ENCODE results near the gene TM4SF20.

The TM4SF20 gene, protein sequence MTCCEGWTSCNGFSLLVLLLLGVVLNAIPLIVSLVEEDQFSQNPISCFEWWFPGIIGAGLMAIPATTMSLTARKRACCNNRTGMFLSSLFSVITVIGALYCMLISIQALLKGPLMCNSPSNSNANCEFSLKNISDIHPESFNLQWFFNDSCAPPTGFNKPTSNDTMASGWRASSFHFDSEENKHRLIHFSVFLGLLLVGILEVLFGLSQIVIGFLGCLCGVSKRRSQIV

DNA sequence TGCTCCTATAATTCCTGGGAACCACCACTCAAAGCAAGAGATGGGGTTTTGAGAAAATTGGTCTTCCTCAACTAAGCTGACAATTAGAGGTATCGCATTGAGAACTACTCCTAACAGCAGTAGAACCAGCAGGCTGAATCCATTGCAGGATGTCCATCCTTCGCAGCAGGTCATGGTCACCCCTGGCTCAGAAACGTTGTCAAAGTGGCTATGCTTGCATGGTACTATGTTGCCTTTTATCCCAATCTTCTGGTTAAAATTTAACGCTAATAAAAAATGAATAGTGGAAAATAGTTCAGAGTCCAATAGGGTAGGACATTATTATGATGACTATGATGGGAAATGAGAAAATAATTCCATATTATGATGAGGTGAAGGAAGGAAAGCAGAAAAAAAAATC is at the start of gene TM4SF20:
TM4SF20 (minus strand) TSS at position 212 of the 400 bp plus-strand sequence; CDS start at position 174, 38 bp downstream.
- no peak for DNase-seq (ENCODE audit: low spot score)

DNA sequence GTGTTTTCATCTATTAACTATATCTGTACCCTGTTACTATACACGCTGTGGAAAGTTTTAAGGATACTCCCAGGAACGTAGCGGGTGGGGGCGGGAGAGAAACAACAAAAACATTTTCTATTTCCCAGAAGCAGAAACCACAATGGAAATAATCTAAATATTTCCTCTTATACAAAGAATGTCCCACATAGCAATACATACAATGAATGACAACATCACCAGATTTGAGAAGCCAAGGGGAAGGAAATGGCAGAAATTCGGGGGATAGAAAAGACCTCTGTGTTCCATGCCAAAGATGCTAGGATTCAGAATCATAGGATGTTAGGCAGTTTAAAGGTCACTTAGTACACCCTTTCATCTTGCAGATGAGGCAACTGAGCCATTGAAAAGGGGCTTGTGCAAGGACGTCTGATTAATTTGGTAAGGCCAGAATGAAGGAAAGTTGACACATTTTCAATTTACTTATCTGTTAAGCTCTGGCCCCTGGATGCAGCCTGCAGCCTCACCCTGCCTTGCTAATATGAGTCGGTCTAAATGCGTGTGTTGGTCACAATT is 49.7 kb upstream of the TM4SF20 start:
- DNase-seq (ENCODE audit: low spot score): no peak

DNA sequence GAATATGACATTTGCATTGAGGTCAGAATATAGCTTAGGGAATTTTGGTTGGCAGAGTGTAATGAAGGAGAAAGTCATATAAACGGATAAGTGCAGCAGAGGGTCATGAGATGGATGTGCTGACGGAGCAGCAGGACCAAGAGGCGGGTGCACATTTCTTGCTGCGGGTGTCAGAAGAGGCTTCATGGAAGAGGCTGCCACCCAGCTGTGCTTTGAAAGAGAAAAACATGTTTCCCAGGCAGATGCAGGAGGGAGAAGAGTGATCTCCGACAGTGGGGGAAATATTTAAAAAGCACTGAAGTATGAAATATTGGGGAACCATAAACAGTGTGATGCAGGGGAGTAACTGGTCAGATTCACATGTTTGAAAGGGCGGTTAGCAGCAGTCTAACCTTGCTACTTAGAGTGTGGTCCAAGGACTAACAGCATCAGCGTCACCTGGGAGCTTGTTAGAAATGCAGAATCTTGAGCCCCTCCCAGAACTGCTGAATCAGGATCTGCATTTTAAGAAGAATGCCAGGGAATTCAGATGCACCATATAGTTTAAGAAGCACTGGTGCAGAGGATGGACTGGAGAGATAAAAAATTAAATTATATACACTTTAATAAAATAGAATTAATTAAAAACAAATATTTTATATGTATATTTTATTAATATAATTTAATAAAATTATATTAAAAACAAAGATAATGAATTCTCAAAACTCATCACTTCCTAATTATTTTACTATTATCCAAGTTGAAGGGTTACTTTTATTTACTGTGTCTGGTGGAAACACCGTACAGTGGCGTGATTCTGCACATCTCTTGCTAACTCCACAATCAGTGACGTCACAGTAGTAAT is 44.8 kb upstream of the TM4SF20 start:
- no peak for DNase-seq (ENCODE audit: low spot score)

DNA sequence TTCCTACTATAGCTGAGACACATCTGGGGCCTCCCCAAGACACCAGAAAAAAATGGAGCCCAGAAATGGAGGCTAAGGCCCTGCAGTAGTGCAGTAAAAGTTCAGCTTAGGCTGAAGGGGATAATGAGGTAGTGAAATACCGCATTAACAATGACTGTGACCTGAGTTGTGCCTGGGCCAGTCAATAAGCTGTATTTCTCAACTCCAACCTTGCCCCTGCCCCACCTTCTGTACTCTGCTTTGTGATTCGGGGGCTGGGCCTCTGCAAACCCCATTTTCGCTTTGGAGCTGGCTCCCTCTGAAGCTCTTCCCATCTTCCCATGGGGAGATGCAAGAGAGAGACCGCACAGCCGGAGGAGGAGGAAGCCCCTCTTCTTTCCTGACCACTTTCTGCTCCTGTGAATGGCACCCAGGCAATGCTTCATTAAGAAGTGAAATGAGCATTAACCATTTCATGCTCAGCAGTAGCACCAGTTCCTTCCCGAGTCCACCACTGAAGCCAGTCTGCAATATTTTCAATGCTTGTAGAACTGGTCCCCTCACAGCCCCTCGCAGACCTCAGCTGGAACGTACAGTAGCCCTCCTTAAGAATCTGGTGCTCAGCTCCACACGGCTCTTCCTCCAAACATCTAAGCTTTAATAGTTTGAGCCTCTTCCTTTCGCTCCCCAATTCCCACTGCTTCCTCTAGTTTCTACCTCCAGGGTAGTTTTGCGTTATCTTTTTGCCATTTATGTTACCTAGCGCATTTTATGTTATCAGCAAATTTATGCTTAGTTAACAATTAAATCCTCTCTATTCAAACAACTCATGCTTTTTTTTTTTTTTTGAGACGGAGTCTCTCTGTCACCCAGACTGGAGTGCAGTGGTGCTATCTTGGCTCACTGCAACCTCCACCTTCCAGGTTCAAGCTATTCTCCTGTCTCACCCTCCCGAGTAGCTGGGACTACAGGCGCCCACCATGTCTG is 41.3 kb upstream of the TM4SF20 start:
- no peak for DNase-seq (ENCODE audit: low spot score)

DNA sequence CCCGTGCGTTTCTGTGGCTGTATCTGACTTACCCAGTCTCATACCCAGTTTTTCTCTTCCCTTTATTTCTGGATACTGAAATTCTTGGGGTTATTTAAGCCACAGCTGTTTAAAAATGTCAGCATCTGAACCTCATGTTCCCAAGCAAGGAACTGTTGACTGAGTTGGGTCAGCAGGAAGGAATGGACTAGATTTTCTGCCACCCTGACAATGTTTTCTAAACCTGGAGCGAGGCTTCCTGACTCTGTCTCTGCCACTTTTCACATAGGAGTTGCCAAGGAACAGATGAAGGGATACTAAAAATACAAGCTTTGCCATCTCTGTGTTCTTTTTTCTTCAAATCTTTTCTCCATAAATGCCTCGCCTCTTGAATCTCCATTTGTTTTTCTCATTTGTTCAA is 37.6 kb upstream of the TM4SF20 start:
- DNase-seq (ENCODE audit: low spot score): no peak

DNA sequence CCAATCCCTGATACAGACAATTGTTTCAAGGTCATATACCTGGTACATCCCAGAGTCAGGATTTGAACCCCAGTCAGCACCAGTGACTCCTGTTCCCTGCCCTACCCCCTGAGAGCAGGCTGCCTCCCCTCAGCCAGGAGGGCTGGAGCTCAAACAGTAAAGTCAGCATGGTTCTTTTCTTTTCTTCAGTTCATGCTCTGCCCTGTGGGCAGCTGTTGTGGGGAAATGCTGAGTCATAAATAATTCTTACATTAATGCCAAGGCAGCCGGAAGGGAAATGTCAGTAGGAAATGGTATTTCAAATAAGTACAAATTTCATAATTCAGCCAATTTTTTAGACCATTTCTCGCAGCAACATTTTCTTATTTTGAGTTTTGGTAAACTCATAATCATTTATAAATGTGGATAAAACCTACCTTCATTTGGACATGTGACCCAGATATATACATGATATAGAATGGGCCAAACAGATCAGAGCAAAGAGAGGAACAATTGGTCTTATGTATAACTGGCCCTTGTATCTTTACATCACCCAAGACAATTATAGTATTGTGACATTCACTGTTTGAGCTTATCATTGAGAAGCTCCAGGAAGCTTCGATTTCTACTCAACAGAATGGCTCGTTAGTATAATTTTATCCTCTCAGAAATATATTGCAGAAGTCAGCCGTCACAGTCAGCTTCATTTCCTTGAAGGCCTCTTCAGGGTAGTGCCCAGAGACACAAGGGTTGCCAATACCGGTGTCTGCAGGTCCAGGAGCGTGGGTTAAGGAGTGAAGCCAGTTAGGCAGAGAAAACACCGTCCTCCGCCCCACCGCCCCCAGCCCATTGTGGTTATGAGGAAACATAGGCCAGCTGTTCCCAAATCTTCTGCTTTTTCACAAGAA is 36.7 kb upstream of the TM4SF20 start:
- DNase-seq (ENCODE audit: low spot score): no peak

DNA sequence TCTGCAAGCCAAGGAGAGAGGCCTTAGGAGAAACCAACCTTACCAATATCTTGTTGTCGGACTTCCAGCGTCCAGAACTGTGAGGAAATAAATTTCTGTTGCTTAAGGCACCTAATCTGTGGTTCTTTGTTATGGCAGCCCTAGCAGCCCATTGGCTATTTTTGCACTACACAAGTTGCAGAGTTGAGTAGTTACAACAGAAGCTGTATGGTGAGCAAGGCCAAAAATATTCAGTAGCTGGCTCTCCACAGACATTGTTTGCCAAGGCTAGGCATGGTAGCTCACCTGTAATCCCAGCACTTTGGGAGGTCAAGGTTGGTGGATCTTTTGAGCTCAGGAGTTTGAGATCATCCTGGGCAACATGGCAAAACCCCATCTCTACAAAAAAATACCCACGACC is 35.7 kb upstream of the TM4SF20 start:
- DNase-seq (ENCODE audit: low spot score): no peak

DNA sequence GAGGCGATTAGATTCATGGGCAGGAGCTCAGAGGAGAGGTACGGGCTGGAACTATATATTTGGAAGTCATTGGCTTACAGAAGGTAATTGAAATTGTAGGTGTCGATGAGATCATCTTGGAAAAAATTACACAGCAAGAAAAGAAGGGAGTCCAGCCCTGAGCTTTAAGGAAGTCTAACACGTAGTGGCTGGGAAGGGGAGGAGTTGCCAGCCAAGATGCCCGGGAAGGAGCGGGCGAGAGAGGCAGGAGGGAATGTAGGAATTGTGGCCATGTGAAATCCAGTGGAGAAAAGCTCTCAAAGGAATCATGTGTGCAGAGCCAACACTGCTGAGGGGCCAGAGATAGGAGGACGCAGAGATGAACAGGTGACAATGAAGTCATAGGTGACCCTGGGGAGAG is 34.3 kb upstream of the TM4SF20 start:
- no peak for DNase-seq (ENCODE audit: low spot score)

DNA sequence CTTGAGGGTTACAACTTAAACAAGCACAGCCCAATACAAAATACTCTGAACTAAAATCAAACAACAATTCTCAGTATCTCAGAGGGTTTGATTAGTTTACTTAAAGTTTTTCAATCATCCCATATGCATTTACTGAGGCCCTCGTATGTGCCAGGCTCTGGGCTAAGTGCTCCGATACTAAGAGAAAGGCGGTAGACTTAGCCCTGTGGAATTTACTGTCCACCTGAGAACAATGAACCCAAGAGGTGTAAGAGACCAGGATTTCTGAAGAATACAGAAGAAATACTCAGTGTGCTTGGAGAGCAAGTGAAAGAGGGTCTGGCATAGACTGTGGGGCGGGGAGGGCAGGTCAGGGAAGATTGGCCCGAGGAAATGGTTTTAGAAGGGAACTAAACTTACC is 33.8 kb upstream of the TM4SF20 start:
- no peak for DNase-seq (ENCODE audit: low spot score)

DNA sequence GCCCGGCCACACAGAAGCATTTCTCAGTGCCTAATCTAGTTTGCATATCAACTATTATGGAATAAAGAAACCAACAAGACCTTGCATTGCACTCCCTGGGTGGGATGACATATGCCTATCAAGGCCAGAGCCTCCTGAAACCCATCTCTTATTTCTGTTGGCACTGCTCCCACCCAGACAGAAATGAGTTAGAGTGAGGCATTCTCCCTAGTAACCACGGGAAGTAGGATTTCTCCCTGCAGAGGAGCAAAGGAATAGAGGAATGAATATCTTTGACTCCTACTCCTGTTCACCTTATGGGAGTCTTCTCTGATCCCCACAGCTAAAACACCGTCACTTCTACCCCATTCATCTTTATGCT is 32.9 kb upstream of the TM4SF20 start:
- no peak for DNase-seq (ENCODE audit: low spot score)

DNA sequence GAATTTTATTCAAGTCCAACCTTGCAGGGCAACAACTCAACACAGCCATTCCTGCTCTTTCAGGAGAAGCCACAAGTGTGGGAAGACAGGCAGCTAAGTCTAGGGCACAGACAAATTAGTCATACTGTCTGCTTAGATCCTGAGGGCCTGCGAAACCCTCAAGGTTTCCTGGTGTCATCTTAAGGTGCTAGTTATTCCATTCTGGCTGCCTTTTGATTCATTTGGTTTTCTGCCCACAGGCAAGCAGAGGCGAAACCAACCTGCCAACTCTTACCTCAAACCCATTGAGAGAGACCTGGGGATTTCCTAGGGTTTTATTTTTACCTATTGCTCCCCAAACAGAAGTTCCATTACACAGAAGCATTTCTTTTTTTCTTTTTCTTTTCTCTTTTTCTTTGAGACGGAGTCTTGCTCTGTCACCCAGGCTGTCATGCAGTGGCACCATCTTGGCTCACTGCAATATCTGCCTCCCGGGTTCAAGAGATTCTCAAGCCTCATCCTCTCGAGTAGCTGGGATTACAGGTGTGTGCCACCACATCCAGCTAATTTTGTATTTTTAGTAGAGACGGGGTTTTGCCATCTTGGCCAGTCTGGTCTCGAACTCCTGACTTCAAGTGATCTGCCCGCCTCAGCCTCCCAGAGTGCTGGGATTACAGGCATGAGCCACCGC is 32.3 kb upstream of the TM4SF20 start:
- no peak for DNase-seq (ENCODE audit: low spot score)

DNA sequence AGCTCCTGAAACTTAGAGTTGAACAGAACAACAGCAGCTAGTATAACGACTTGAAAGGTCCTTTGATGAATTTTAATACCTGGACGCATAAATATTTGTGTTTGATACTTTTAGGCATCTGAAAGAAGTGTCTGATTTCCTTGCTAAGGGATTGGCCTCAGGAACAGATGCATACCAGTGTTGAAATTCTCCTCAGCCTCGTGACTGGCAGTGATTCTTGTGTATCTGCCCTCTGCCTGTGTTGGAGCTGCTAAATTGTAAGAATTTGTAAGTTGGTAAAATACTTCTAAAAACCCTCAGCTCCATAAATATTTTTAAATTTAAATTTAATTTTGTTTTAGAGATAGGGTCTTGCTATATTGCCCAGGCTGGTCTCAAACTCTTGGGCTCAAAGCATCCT is 31.1 kb upstream of the TM4SF20 start:
- no peak for DNase-seq (ENCODE audit: low spot score)

DNA sequence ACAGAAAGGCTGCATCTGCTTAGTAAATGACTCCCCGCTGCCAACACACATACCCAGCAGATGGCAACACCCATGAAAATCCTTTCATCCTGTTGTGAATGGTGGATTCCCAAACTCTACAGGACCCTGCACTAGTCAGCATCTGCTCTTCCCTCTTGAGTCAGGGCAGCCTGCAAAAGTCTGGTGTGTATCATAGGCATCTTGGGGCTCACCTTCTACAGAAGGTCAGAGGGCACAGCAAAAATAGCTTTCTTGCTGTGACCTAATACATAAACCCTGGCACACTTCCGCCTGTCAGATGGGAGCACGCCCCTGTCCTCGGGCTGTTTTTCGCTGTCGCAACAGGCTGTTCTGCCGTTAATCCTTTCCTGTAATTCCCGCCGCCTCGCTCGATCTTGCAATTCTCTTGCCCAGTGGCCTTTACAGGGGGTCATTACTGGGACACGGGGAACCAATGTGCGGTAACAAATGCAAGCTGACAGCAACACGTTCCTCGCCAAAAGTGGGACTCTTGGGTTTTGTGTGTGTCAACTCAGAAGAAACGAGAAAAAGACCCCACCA is 28.6 kb upstream of the TM4SF20 start:
- DNase-seq (ENCODE audit: low spot score): peak; percentile 56

DNA sequence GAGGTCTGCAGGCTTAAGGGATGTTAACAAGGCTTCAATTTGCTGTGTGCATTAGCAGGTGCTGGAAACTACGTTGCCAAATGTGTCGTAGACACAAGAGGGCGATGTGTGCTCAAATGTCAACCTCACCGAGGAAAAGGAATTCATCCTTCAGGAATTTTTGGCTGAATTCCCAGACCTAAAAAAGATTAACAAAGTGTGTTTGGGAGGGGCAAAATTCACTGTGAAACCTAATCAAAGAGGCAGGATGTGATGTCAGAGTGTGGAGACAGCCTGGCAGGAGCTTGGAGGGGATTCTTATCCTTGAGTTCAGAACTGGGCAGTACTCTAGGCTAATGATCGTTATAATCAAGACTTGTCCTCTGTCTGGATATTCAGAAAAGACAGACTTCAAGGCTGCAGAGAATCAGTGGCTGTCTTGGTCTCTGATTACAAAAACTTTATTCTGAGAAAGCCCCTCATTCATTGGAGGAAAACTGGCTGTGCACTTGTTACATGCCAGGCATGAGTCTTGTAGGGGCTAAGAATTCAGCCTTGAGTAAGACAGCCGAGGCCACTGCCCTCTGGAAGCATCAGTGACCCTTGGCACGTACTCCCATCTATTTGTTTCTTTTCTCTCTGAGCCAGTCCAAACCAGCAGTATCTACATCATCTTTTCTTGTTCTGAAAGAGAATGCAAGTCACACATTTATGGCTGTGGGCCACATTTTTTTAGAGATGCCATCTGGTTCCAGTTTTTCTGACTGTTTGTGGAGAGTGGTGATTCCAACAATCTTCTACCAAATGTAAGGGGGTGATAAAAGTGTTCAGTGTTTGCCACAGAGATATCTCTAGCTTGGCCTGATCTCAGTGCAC is 27.3 kb upstream of the TM4SF20 start:
- peak; percentile 83 for DNase-seq (ENCODE audit: low spot score)

DNA sequence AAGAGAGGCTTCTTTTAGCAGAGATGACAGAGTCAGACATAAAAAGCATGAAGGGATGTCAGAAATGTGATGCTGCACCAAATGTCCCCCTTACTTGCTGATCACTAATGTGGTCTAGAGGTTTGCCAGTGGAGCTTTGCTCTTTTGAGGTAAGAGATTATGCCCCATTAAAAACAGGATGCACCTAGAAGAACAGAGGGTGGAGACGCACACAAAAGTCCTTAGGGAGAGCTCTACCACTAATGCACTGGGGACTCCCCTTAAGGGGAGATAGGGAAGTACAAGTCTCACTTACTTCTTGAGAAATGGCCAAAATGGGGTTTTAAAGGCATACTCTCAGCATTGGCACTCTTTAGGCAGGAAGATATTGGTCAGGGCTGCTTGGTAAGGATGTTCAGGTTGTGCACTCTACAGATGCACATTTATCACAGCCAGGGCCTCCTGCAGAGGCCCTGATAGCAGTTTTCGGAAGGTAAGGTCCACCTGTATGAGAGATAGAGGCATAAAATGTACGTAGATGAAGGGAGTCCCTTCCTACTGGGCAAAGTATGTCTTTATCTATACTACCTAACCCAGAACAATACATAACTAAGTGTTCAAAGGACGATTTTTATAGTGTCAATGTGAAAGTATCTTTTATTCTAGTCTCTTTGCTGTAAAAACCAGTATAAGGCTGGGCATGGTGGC is 25.6 kb upstream of the TM4SF20 start:
- DNase-seq (ENCODE audit: low spot score): no peak

DNA sequence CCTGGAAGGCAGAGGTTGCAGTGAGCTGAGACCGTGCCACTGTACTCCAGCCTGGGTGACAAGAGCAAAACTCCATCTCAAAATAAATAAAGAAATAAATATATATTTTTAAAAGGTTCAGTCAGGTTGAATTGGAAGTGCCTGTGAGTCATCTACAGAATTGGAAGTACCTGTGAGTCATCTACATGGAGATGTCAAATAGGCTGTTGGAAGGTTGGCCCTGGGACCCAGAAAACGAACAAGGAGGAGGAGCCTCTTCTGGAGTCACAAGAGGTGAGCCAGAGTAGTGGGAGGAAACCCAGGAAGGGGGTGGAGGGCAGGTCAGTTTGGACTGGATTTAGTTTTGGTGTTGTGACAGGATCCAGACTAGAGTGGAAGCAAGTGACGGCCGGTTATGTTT is 23.9 kb upstream of the TM4SF20 start:
- DNase-seq (ENCODE audit: low spot score): no peak

DNA sequence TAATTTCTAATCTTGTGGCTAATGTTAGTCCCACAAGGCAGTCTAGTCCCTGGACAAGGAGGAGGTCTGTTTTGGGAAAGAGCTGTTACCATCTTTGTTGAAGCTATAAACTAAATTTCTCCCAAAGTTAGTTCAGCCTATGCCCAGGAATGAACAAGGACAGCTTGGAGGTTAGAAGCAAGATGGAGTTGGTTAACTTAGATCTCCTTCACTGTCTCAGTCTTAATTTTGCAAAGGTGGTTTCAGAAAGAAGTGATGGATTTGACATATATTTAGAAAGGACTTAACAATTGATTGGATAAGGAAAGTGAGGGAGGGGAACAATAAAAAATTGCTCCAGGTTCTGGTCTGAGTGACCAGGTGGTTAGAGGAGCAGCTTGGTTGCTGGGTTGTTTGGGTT is 23.2 kb upstream of the TM4SF20 start:
- DNase-seq (ENCODE audit: low spot score): no peak

DNA sequence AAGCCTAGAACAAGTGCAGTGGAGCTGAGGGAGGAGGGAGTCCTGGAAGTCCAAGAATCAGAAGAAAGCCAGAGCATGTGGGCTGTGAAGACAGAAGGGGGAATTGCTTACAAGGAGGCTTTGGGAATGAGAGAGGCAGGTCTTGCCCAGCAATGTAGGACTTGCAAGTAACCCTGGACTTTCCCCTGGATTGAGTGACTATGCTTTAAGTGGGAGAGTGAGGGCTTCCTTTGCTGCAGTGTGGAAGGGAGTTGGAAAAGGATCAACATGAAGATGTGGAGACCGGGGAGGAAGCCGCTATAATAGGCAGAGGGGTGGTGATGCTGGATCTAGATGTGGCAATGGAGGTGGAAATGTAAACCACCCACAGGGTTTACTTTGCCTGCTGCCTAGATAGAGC is 22.4 kb upstream of the TM4SF20 start:
- DNase-seq (ENCODE audit: low spot score): no peak
